K562 (cell line): ENCODE measurements around the gene ADD3. TPM values are rescaled to one million over a fixed set of nuclear protein-coding genes. Genes with fewer than 3 reads are reported as not detected.
A peak's percentile ranks its signal among the peaks of the same experiment; 100 is the strongest.

Experiments
- ETS2 ChIP-seq: IDR thresholded peaks from 2 replicates; pipeline ENCODE4 v1.6.1; 2016; ENCODE audit warnings: borderline replicate concordance, missing genetic modification characterization, mild to moderate bottlenecking, moderate library complexity, missing compliant biosample characterization; ENCODE audit not compliant: poor library complexity, severe bottlenecking
- FOXK2 ChIP-seq, 2 experiments: fragments of 450-650 bp; IDR thresholded peaks in 1 of 2; conservative IDR thresholded peaks in 1 of 2; 2 replicates each; pipeline ENCODE4 v1.6.1; 2016; ENCODE audit warnings: low read depth in 2 of 2, mild to moderate bottlenecking in 1 of 2
- FOXM1 ChIP-seq, 2 experiments: fragments of 450-650 bp in 1 of 2; sonication (generic) in 1 of 2; formaldehyde crosslinking in 1 of 2; IDR thresholded peaks; 2 replicates each; pipeline versions ENCODE4 v1.6.1 to v1.9.0; 2017 to 2022; ENCODE audit warnings: low read depth in 2 of 2, mild to moderate bottlenecking in 2 of 2, missing genetic modification reagents in 1 of 2, moderate library complexity in 1 of 2
- HMGN3 ChIP-seq: IDR thresholded peaks from 2 replicates; pipeline ENCODE4 v1.6.1; 2011; ENCODE audit warnings: borderline replicate concordance, low read depth, mild to moderate bottlenecking, mixed read lengths, low read length; ENCODE audit not compliant: insufficient read length; ENCODE audit errors: extremely low read depth
- JUN ChIP-seq, 2 experiments: sonication (generic) in 1 of 2; formaldehyde crosslinking in 1 of 2; IDR thresholded peaks; 2 replicates each; pipeline versions ENCODE4 v1.6.1 to v1.8.0; 2012 to 2022; ENCODE audit warnings: borderline replicate concordance in 2 of 2, mild to moderate bottlenecking in 2 of 2, improper control_type of control experiment in 1 of 2, low read depth in 1 of 2, low read length in 1 of 2, missing genetic modification reagents in 1 of 2
- JUND ChIP-seq, 2 experiments: IDR thresholded peaks; 2 replicates in 1 of 2; 3 replicates in 1 of 2; pipeline ENCODE4 v1.6.1; 2011; ENCODE audit warnings: borderline replicate concordance in 2 of 2, low read depth in 2 of 2, low read length in 2 of 2, improper control_type of control experiment in 1 of 2, missing biosample characterization in 1 of 2, missing genetic modification characterization in 1 of 2, missing genetic modification reagents in 1 of 2
- MCM5 ChIP-seq: fragments of 450-650 bp; IDR thresholded peaks from 2 replicates; pipeline ENCODE4 v1.6.1; 2016; ENCODE audit warnings: low read depth
- NCOA4 ChIP-seq: fragments of 450-650 bp; IDR thresholded peaks from 2 replicates; pipeline ENCODE4 v1.6.1; 2018; ENCODE audit warnings: mild to moderate bottlenecking; ENCODE audit not compliant: partially characterized antibody
- PCBP1 ChIP-seq: fragments of 200-400 bp; formaldehyde crosslinking; IDR thresholded peaks from 2 replicates; pipeline ENCODE4 v1.6.1; 2018; ENCODE audit warnings: mild to moderate bottlenecking, low read depth, low read length; ENCODE audit not compliant: poor library complexity, severe bottlenecking
- PHF20 ChIP-seq: fragments of 450-650 bp; IDR thresholded peaks from 2 replicates; pipeline ENCODE4 v1.6.1; 2018; ENCODE audit not compliant: partially characterized antibody
- PPARD ChIP-seq: fragments of 250-450 bp; sonication (Bioruptor Pico); IDR thresholded peaks from 2 replicates; pipeline ENCODE4 v1.8.0; 2022; ENCODE audit warnings: inconsistent platforms, mild to moderate bottlenecking, moderate library complexity
- RFX1 ChIP-seq: fragments of 450-650 bp; IDR thresholded peaks from 2 replicates; pipeline ENCODE4 v1.6.1; 2016; ENCODE audit warnings: mild to moderate bottlenecking, moderate library complexity
- SMAD2 ChIP-seq: fragments of 150-350 bp; IDR thresholded peaks from 2 replicates; pipeline ENCODE4 v1.6.1; 2014; ENCODE audit warnings: low read depth, mild to moderate bottlenecking, low read length
- SMARCC2 ChIP-seq: fragments of 450-650 bp; IDR thresholded peaks from 2 replicates; pipeline ENCODE4 v1.6.1; 2017; ENCODE audit warnings: antibody characterized with exemption, moderate library complexity, mild to moderate bottlenecking, low read depth
- SMC3 ChIP-seq: conservative IDR thresholded peaks from 2 replicates; pipeline ENCODE4 v1.6.1; 2011; ENCODE audit warnings: low read depth, low read length, improper control_type of control experiment; ENCODE audit not compliant: insufficient read depth
- SRSF7 ChIP-seq: fragments of 200-400 bp; formaldehyde crosslinking; optimal IDR thresholded peaks from 2 replicates; pipeline ENCODE3; 2017; ENCODE audit warnings: mild to moderate bottlenecking, low read depth, low read length
- ZBTB49 ChIP-seq: sonication (generic); formaldehyde crosslinking; IDR thresholded peaks from 2 replicates; pipeline ENCODE4 v1.8.0; 2022; ENCODE audit warnings: missing genetic modification reagents, mild to moderate bottlenecking, borderline replicate concordance
- ZNF23 ChIP-seq: fragments of 250-450 bp; sonication (Bioruptor Pico); IDR thresholded peaks from 2 replicates; pipeline ENCODE4 v1.4.0; 2020; ENCODE audit warnings: mild to moderate bottlenecking
- ZNF354B ChIP-seq: fragments of 250-450 bp; sonication (Bioruptor Pico); IDR thresholded peaks from 2 replicates; pipeline ENCODE4 v1.4.0; 2020
- ZNF644 ChIP-seq: fragments of 200-800 bp; sonication (Bioruptor generic); IDR thresholded peaks from 2 replicates; pipeline ENCODE4 v1.6.1; 2016; ENCODE audit warnings: low read depth, missing genetic modification characterization, missing compliant biosample characterization
- ZNF668 ChIP-seq: fragments of 250-450 bp; sonication (Bioruptor Pico); IDR thresholded peaks from 2 replicates; pipeline ENCODE4 v1.8.0; 2022; ENCODE audit warnings: mild to moderate bottlenecking, inconsistent platforms
- ZNF695 ChIP-seq: fragments of 450-650 bp; formaldehyde crosslinking; IDR thresholded peaks from 2 replicates; pipeline ENCODE4 v1.4.0; 2020; ENCODE audit warnings: mild to moderate bottlenecking, moderate library complexity
- ZNF75A ChIP-seq: fragments of 450-650 bp; formaldehyde crosslinking; IDR thresholded peaks from 2 replicates; pipeline ENCODE4 v1.4.0; 2020; ENCODE audit warnings: mild to moderate bottlenecking
- polyA plus RNA-seq, 8 experiments: library from polyadenylated mRNA; depleted of rRNA in 4 of 8; stranded (reverse) in 5 of 8; unstranded in 3 of 8; fragments of >200 nt; fragmentation: Nextera tagmentation in 2 of 8; fragmentation: Illumina TruSeq in 1 of 8; extraction: Ambion mirVana in 2 of 8; extraction: Trizol in 1 of 8; gene quantifications; 2 replicates each; pipeline versions ENCODE4 v1.2.1 to v1.2.3, GENCODE V29; 2011 to 2014; ENCODE audit warnings: inconsistent platforms in 1 of 8, missing spikeins in 1 of 8
- total RNA-seq, 7 experiments: library from RNA; depleted of rRNA in 6 of 7; stranded (reverse); fragments of >200 nt in 6 of 7; fragmentation: Illumina TruSeq in 2 of 7; extraction: Trizol in 2 of 7; gene quantifications; 2 replicates each; pipeline versions ENCODE4 v1.2.1 to v1.2.3, GENCODE V29; 2011 to 2021; ENCODE audit warnings: low replicate concordance in 1 of 7
- TF ChIP-seq, protein P1 (sequence below): fragments of 450-650 bp; IDR thresholded peaks from 2 replicates; pipeline ENCODE4 v1.6.1; 2016; ENCODE audit warnings: borderline replicate concordance

Gene ADD3
- total and polyA plus RNA-seq, 9 of the 15 experiments (the other 6 are each of a cell fraction or from before 2014, with no cell fraction given), result 13.2 to 125 (median 31.7) TPM

- no peak for TF ChIP-seq ZBTB49
- TF ChIP-seq JUND (IDR thresholded peaks at IDR 0.05; ENCODE audit: borderline replicate concordance, low read depth, low read length), result 0 out of 2 replicates have a peak, but pooled peaks have one; percentile 33
- TF ChIP-seq JUND (tag; IDR thresholded peaks at IDR 0.05; ENCODE audit: borderline replicate concordance, low read depth, low read length), result no peak
- no peak for TF ChIP-seq ZNF668
- no peak for TF ChIP-seq SMC3
- no peak for TF ChIP-seq FOXM1 (IDR thresholded peaks at IDR 0.05; ENCODE audit: low read depth)
- TF ChIP-seq FOXM1 (CRISPR knock-in tag; IDR thresholded peaks at IDR 0.05; ENCODE audit: low read depth), result no peak
- no peak for TF ChIP-seq PCBP1
- no peak for TF ChIP-seq MCM5
- no peak for TF ChIP-seq ZNF354B (CRISPR knock-in tag)
- TF ChIP-seq ZNF695 (CRISPR knock-in tag), result no peak
- TF ChIP-seq NCOA4, result no peak
- no peak for TF ChIP-seq PHF20
- TF ChIP-seq SMARCC2, result 0 out of 2 replicates have a peak, but pooled peaks have one; percentile 48
- no peak for TF ChIP-seq ETS2 (tag)
- no peak for TF ChIP-seq ZNF75A
- TF ChIP-seq, protein P1, sequence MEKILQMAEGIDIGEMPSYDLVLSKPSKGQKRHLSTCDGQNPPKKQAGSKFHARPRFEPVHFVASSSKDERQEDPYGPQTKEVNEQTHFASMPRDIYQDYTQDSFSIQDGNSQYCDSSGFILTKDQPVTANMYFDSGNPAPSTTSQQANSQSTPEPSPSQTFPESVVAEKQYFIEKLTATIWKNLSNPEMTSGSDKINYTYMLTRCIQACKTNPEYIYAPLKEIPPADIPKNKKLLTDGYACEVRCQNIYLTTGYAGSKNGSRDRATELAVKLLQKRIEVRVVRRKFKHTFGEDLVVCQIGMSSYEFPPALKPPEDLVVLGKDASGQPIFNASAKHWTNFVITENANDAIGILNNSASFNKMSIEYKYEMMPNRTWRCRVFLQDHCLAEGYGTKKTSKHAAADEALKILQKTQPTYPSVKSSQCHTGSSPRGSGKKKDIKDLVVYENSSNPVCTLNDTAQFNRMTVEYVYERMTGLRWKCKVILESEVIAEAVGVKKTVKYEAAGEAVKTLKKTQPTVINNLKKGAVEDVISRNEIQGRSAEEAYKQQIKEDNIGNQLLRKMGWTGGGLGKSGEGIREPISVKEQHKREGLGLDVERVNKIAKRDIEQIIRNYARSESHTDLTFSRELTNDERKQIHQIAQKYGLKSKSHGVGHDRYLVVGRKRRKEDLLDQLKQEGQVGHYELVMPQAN, result no peak
- TF ChIP-seq RFX1, result peak; percentile 85
- no peak for TF ChIP-seq ZNF23 (CRISPR knock-in tag)
- no peak for TF ChIP-seq SRSF7
- no peak for TF ChIP-seq SMAD2
- 0 out of 4 replicates have a peak, but pooled peaks of 1 of the 2 experiments have one; percentile 17 for TF ChIP-seq FOXK2 (conservative IDR thresholded peaks at IDR 0.05 in 1 of 2, IDR thresholded peaks at IDR 0.05 in 1 of 2; ENCODE audit: low read depth in 2 of 2)
- no peak for TF ChIP-seq ZNF644
- TF ChIP-seq PPARD (CRISPR knock-in tag), result no peak
- TF ChIP-seq JUN (IDR thresholded peaks at IDR 0.05; ENCODE audit: borderline replicate concordance, low read depth, low read length), result 0 out of 2 replicates have a peak, but pooled peaks have one; percentile 3
- no peak for TF ChIP-seq JUN (CRISPR knock-in tag; IDR thresholded peaks at IDR 0.05; ENCODE audit: borderline replicate concordance)
- no peak for TF ChIP-seq HMGN3
Measured at GRCh38 chr10:109982123-109982522, 25.7 kb upstream of the ADD3 start (continued).
